GM12878 (cell line): Measurements from ENCODE around the gene MAP4K2. TPM values are rescaled to one million over a fixed set of nuclear protein-coding genes. Genes with fewer than 3 reads are reported as not detected.

Experiments used
- ATAC-seq: fragments of 200-7000 bp; cut with Tn5 transposase; 3 replicates; pipeline ENCODE4 v1.9.1; 2020; ENCODE audit warnings: mild to moderate bottlenecking, moderate library complexity
- BruUV-seq: library from RNA; stranded (reverse); fragments of 400-500 nt; replicated peaks from 2 replicates; lab custom pipeline; 2021; lab: Mats Ljungman, UMichigan
- CTCF ChIA-PET: fragments of 300-600 bp; sonication (Branson Sonifier 250); formaldehyde crosslinking; extraction: SDS; loops from one replicate; lab custom pipeline; 2021; ENCODE audit warnings: inconsistent platforms; lab: Yijun Ruan, JAX
- POLR2A ChIA-PET: fragments of 350-600 bp; formaldehyde crosslinking; extraction: SDS; loops from one replicate; lab custom pipeline; 2021; ENCODE audit warnings: inconsistent platforms; lab: Charles Lee
- RAD21 ChIA-PET: fragments of 300-600 bp; sonication (Branson Sonifier 250); formaldehyde crosslinking; loops from one replicate; lab custom pipeline; 2023; ENCODE audit warnings: antibody characterized with exemption; ENCODE audit not compliant: unreplicated experiment; lab: Charles Lee
- SMC1A ChIA-PET: fragments of 300-600 bp; sonication (Branson Sonifier 250); formaldehyde crosslinking; loops from one replicate; lab custom pipeline; 2023; ENCODE audit not compliant: unreplicated experiment, uncharacterized antibody; lab: Charles Lee
- DNase-seq: peaks from one replicate; pipeline ENCODE4 v3.0.0-alpha.2; 2011; ENCODE audit warnings: low read depth, low spot score
- FAIRE-seq: peaks from 3 replicates; lab custom pipeline; 2011; peaks lifted over from hg19 to GRCh38; lab: Jason Lieb, UNC
- H2AFZ ChIP-seq: 2 replicates; pipeline ENCODE4 v1.6.0; 2011; ENCODE audit warnings: low read depth, low read length, control low read depth; ENCODE audit not compliant: control insufficient read depth
- H3K27ac ChIP-seq: 2 replicates; pipeline ENCODE4 v1.5.1; 2011; ENCODE audit warnings: control low read depth; ENCODE audit not compliant: control insufficient read depth, insufficient read depth
- H3K27me3 ChIP-seq, 2 experiments: replicated peaks in 1 of 2; 2 replicates each; pipeline versions ENCODE4 v1.6.0 to v1.6.1; 2011; ENCODE audit warnings: low read length in 1 of 2; ENCODE audit not compliant: control insufficient read depth in 2 of 2, insufficient read depth in 2 of 2
- H3K36me3 ChIP-seq, 2 experiments: 2 replicates each; pipeline ENCODE4 v1.5.1; 2011; ENCODE audit warnings: low read length in 1 of 2; ENCODE audit not compliant: control insufficient read depth in 2 of 2, insufficient read depth in 2 of 2
- H3K4me1 ChIP-seq: 2 replicates; pipeline ENCODE4 v1.6.1; 2011; ENCODE audit warnings: mild to moderate bottlenecking, low read length, moderate library complexity, mixed read lengths; ENCODE audit not compliant: control insufficient read depth, insufficient read depth
- H3K4me2 ChIP-seq: 2 replicates; pipeline ENCODE4 v1.6.0; 2011; ENCODE audit warnings: control low read depth; ENCODE audit not compliant: control insufficient read depth, insufficient read depth
- H3K4me3 ChIP-seq: fragments of 200-600 bp; sonication (generic); 2 replicates; pipeline ENCODE4 v1.5.1; 2016
- H3K79me2 ChIP-seq: 2 replicates; pipeline ENCODE4 v1.6.0; 2011; ENCODE audit warnings: low read length; ENCODE audit not compliant: control insufficient read depth, insufficient read depth
- H3K9ac ChIP-seq: 2 replicates; pipeline ENCODE4 v1.8.0; 2011; ENCODE audit warnings: low read length, control low read depth, mixed read lengths; ENCODE audit not compliant: control insufficient read depth, insufficient read depth
- H3K9me3 ChIP-seq: replicated peaks from 3 replicates; pipeline ENCODE4 v1.5.1; 2011; ENCODE audit warnings: mild to moderate bottlenecking, low read length; ENCODE audit not compliant: control insufficient read depth, insufficient read depth
- H4K20me1 ChIP-seq: 2 replicates; pipeline ENCODE4 v1.6.0; 2011; ENCODE audit not compliant: control insufficient read depth, insufficient read depth
- ATF3 ChIP-seq: IDR thresholded peaks from 2 replicates; pipeline ENCODE4 v1.6.1; 2011; ENCODE audit warnings: low read depth, mild to moderate bottlenecking, low read length, moderate library complexity, borderline replicate concordance; ENCODE audit errors: extremely low read depth
- BACH1 ChIP-seq: fragments of 450-650 bp; IDR thresholded peaks from 2 replicates; pipeline ENCODE4 v1.6.1; 2017; ENCODE audit warnings: mild to moderate bottlenecking, borderline replicate concordance
- CREM ChIP-seq: IDR thresholded peaks from 2 replicates; pipeline ENCODE4 v1.6.1; 2014; ENCODE audit warnings: antibody characterized with exemption, low read depth
- ELK1 ChIP-seq: IDR thresholded peaks from 2 replicates; pipeline ENCODE4 v1.6.1; 2012; ENCODE audit warnings: low read depth, low read length, improper control_type of control experiment
- ESRRA ChIP-seq: IDR thresholded peaks from 2 replicates; pipeline ENCODE4 v1.6.1; 2012; ENCODE audit warnings: mild to moderate bottlenecking, low read length, improper control_type of control experiment
- EZH2 ChIP-seq: IDR thresholded peaks from 2 replicates; pipeline ENCODE4 v1.6.1; 2012; ENCODE audit warnings: low read depth, mild to moderate bottlenecking, control low read depth, inconsistent platforms, low read length, borderline replicate concordance; ENCODE audit not compliant: control insufficient read depth
- IKZF1 ChIP-seq: fragments of 450-650 bp; conservative IDR thresholded peaks from 2 replicates; pipeline ENCODE4 v1.6.1; 2017; ENCODE audit warnings: antibody characterized with exemption, mild to moderate bottlenecking
- IRF4 ChIP-seq: IDR thresholded peaks from 2 replicates; pipeline ENCODE4 v1.6.1; 2011; ENCODE audit warnings: low read depth, low read length
- IRF5 ChIP-seq: fragments of 450-650 bp; IDR thresholded peaks from 2 replicates; pipeline ENCODE4 v1.6.1; 2017; ENCODE audit warnings: borderline replicate concordance
- MEF2A ChIP-seq: IDR thresholded peaks from 2 replicates; pipeline ENCODE4 v1.6.1; 2011; ENCODE audit warnings: low read depth, mild to moderate bottlenecking, low read length, moderate library complexity; ENCODE audit not compliant: insufficient read depth
- NBN ChIP-seq: fragments of 450-650 bp; IDR thresholded peaks from 2 replicates; pipeline ENCODE4 v1.6.1; 2016
- NR2C1 ChIP-seq: fragments of 450-650 bp; IDR thresholded peaks from 2 replicates; pipeline ENCODE4 v1.6.1; 2017; ENCODE audit warnings: antibody characterized with exemption, mild to moderate bottlenecking, moderate library complexity
- POLR2A ChIP-seq: IDR thresholded peaks from 2 replicates; pipeline ENCODE4 v1.6.1; 2011; ENCODE audit warnings: low read depth, mild to moderate bottlenecking, low read length
- RELA ChIP-seq: fragments of 450-650 bp; IDR thresholded peaks from 2 replicates; pipeline ENCODE4 v1.8.0; 2014; ENCODE audit warnings: borderline replicate concordance; ENCODE audit not compliant: partially characterized antibody
- WRNIP1 ChIP-seq: IDR thresholded peaks from 2 replicates; pipeline ENCODE4 v1.6.1; 2011; ENCODE audit warnings: low read depth, low read length, improper control_type of control experiment, borderline replicate concordance
- ZNF592 ChIP-seq: fragments of 450-650 bp; IDR thresholded peaks from 2 replicates; pipeline ENCODE4 v1.6.1; 2017; ENCODE audit warnings: mild to moderate bottlenecking, moderate library complexity
- WGBS: methylation state at CpG from one replicate; pipeline ENCODE4 v1.1.6; 2016; ENCODE audit warnings: low lambda C conversion rate; ENCODE audit not compliant: insufficient replicate concordance, insufficient coverage; ENCODE audit errors: missing lambda C conversion rate; 5-methylcytosine and 5-hydroxymethylcytosine counted together
- in situ Hi-C: fragments of 300-500 bp; cut with MboI; formaldehyde crosslinking; loops from 9 replicates; pipeline ENCODE4 v1.14.3; 2018; ENCODE audit warnings: mixed read lengths
- intact Hi-C: fragments of 100-400 bp; cut with micrococcal nuclease; formaldehyde crosslinking; loops from one replicate; pipeline ENCODE4 v1.14.2; 2022; ENCODE audit not compliant: unreplicated experiment
- polyA plus RNA-seq, 11 experiments: library from polyadenylated mRNA; depleted of rRNA in 4 of 11; unstranded in 6 of 11; stranded (reverse) in 5 of 11; fragments of >200 nt; fragmentation: Nextera tagmentation in 4 of 11; fragmentation: Illumina TruSeq in 1 of 11; extraction: Ambion mirVana in 4 of 11; extraction: Trizol in 1 of 11; gene quantifications; 1 replicate in 1 of 11; 2 replicates in 10 of 11; pipeline versions ENCODE4 v1.2.1 to v1.2.3, GENCODE V29; 2011 to 2016; ENCODE audit warnings: inconsistent platforms in 2 of 11, missing spikeins in 2 of 11, low read depth in 1 of 11
- total RNA-seq, 4 experiments: library from RNA; depleted of rRNA in 3 of 4; stranded (reverse); fragments of >200 nt in 3 of 4; fragmentation: Illumina TruSeq in 1 of 4; extraction: Trizol in 1 of 4; gene quantifications; 2 replicates each; pipeline versions ENCODE4 v1.2.1 to v1.2.3, GENCODE V29; 2013 to 2021

Gene MAP4K2
- total and polyA plus RNA-seq, 10 of the 15 experiments (the other 5 are each of a cell fraction or from before 2014, with no cell fraction given): 0.98 to 78.1 (median 48.9) TPM

- TF ChIP-seq ZNF592 (no peak), IRF4 (no peak), RELA (no peak)
- TF ChIP-seq, all 136 proteins: peak for 0
Measured at GRCh38 chr11:64766881-64767280, 36.1 kb downstream of the MAP4K2 start (continued).

- RAD21 ChIA-PET: no interaction called here
- no peak for DNase-seq
- intact Hi-C loops: loop anchor here (2.0 kb wide), 1 partner anchor 23 kb away; no protein-coding TSS in a partner anchor
- Histone ChIP-seq H3K79me2 (peaks cover 14% of the 10 kb centered on the region), H3K27me3 (no peaks in the 10 kb centered on the region), H3K4me1 (peaks cover 17% of the 10 kb centered on the region), H3K4me3 (no peak overlapping the region), H2AFZ (no peak overlapping the region), H3K9ac (no peak overlapping the region), H3K36me3 (peaks cover 52 to 54% of the 10 kb centered on the region in 2 experiments), H3K27ac (no peak overlapping the region), H4K20me1 (peaks cover 23% of the 10 kb centered on the region), H3K4me2 (no peak overlapping the region), H3K9me3 (no peaks in the 10 kb centered on the region)
- CTCF ChIA-PET: interaction anchor here (1.6 kb wide), 1 partner anchor 27 kb away, joined by 3 read pairs; no protein-coding TSS in a partner anchor
- no peak for ATAC-seq
- no peak for FAIRE-seq
- SMC1A ChIA-PET: no interaction called here
- BruUV-seq: no TSS peak
- whole genome bisulfite sequencing: 97% methylated on average over 21 of the region's 42 CpGs
- in situ Hi-C loops: no loop called here
- POLR2A ChIA-PET: interaction anchor here (0.6 kb wide), 1 partner anchor 32 kb away, joined by 6 read pairs; no protein-coding TSS in a partner anchor
- TF ChIP-seq ELK1 (no peak), POLR2A (peak; percentile 48; the same call in 1 of the 2 replicates), ATF3 (no peak), WRNIP1 (no peak), BACH1 (peak; percentile 60; the same call in 1 of the 2 replicates), EZH2 (no peak), NBN (no peak), NR2C1 (no peak), IKZF1 (no peak), ESRRA (no peak), MEF2A (no peak), CREM (no peak), IRF5 (no peak)
Measured at GRCh38 chr11:64765851-64766665, 37.0 kb downstream of the MAP4K2 start.
